ENCODE measurements around the gene PKD2.
"Not testable (repeated sequence)": the region's sequence is repeated elsewhere in the genome, so short reads cannot be mapped to it uniquely, and the experiment has no call there.

Gene PKD2

DNA sequence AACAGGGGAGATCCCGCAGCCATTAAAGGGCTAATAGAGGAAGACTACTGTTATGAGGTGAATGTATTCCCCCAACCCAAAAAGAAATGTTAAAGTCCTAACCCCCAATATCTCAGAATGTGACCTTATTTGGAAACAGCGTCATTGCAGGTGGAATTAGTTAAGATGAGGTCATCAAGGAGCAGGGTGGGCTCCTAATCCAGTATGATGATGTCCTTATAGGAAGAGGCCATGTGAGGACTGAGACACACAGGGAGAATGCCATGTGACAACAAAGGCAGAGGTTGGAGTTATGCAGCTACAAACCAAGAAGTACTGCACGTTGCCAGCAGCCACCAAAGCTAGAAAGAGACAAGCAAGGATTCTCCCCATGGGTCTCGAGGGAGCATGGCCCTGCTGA lies 17.7 kb upstream of the PKD2 start:
- no peak for DNase-seq

DNA sequence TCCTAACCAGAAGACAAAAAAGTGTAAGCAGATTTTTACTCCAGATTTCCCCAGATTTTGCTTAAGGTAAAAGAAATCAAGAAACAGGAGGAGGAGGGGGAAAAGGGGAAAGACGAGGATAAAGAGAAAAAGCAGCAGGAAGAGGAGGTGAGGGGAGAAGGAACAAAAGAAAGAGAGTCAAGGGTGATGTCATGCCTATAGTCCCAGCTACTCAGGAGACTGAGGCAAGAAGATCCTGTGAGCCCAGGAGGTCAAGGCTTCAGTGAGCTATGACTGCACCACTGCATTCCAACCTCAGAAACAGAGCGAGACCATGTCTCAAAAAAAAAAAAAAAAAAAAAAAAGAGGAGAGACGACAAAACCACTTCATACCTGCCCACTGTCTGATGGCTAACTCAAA lies 12.0 kb upstream of the PKD2 start:
- DNase-seq = no peak

DNA sequence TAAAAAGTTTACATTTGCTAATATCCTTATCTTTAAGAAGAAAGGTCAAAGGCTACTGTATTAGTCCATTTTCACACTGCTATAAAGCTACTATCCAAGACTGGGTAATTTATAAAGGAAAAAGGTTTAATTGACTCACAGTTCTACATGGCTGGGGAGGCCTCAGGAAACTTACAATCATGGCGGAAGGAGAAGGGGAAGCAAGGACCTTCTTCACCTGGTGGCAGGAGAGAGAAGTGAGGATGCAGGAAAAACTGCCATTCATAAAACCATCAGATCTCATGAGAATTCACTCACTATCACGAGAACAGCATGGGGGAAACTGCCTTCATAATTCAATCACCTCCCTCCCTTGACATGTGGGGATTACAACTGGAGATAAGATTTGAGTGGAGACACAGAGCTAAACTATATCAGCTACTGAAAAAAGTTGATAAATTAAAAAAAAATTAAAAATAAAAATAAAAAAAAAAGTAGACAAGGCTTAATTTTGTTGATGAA lies 8.2 kb upstream of the PKD2 start:
- not testable (repeated sequence) for DNase-seq

DNA sequence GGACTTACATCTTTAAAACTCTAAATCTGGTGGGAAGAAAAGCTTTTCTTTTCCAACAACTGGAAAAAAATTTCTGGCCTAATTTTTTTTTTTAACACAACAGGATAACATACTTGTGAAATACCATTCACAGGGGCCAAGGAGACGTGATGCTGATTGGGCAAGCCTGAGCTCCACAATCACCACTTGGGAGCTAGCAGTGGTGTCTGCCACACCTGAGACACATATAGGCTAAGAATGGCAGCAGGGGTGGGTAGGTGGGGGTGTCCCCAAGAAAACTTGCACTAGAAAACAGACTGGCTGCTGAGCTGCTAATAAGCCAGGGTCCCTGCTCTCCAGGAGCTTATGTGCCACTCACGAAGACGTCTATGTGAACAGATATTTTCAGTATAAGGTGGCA lies 5.6 kb upstream of the PKD2 start:
- DNase-seq = no peak

DNA sequence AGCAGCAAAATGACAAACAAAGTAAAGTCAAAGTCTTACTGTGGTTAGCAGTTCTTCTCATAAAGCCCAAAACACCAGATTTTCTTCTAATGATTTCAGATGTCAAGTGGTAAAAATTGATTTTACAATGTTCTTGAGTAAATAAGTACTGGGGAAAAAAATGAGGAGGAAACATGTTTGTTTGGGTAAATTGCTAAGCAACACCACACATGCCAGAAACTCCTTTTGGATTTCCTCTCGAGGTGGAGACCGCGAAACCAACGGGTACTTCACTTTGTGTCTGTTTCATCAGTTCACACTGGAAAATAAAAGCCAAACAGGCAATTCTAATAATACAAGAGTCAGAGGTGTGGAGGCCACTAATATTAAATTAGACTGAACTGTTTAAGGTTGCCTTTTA lies 4.6 kb upstream of the PKD2 start:
- no peak for DNase-seq

DNA sequence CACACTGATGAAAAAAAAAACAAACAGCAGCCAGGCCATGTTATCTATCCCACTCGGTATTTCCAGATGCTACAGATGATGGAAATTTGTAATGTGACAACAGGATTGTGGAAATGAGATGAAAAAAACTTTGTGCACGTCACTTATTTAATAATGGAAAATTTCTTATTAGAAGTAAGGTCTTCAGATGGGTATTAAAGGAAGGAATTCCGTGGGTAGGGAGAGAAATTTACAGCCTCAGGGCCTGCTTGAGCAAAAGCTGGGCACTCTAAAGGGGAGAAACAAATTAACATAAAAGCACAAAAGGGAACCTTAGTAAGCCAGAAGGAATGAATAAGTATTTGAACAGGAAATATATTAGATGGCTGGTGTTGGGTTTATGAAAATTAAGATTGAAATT lies 4.2 kb upstream of the PKD2 start:
- DNase-seq = no peak

DNA sequence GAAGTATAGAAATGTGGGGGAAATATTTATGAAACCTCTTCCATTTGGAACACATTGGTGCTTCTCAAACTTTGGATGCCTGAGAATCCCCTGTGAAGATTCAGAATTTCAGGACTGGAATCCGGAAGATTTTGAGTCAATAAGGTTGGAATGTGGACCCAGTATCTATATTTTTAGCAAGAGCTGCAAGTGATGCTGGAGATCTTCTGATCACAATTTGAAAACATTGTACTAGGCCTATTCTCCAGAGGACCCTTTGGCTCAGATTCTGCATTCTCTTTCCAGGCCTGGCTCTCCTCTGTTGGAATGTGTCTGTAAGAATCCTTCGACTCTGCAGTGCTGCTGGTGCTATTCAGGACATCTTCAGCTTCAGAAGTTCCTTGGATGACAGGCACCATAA lies 2.4 kb upstream of the PKD2 start:
- no peak for DNase-seq

DNA sequence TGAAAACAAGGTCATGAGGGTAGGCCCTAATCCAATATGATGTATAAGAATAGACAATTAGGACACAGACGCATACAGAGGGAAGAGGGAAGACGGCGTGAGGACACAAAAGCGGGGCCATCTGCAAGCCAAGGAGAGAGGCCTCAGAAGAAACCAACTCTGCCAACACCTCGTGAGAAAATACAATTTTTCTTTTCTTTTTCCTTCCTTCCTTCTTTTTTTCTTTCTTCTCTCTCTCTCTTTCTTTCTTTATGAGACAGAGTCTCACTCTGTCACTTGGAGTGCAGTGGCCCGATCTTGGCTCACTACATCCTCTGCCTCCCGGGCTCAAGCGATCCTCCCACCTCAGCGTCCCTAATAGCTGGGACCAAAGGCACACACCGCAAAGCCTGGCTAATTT lies 1.5 kb upstream of the PKD2 start:
- DNase-seq = no peak

DNA sequence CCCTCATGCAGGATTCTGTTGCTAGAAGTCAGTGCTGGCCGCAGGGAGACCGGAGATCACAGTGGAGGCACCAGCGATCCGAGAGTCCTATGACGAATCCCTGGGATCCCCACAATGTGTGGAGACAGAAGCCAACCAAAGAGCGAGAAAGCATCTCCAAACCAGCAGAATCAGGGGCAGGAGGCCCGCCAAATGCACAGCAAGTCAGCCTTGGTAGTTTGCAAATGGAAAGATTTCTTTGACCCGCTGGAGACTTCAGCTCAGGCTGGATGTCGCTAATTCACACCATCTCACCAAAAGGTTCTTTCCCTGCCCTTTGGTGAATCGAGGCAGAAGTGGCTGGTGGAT lies 505 bp upstream of the PKD2 start:
- DNase-seq = no peak

DNA sequence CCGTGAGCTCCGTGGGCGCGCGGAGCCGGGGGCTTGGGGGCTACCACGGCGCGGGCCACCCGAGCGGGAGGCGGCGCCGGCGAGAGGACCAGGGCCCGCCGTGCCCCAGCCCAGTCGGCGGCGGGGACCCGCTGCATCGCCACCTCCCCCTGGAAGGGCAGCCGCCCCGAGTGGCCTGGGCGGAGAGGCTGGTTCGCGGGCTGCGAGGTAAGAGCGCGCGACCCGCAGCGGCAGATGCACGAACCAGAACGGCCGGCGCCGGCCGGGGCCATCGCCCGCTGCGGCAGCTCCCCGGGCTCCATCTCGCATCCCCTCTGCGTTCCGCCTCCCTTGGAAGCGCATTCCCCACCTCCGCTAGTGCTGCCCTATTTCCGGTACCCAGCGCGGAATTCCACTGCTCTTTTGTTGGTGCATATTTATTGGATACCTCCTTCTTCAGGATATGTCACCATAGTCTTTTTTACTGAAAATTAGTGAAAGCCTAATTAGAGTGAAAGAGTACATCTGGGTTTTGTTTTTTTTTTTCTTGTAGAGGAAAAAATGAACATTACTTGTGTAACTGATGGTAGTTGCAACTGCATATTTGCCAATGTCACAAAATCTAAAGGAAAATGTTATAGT lies 797 bp downstream of the PKD2 start:
- DNase-seq = no peak

DNA sequence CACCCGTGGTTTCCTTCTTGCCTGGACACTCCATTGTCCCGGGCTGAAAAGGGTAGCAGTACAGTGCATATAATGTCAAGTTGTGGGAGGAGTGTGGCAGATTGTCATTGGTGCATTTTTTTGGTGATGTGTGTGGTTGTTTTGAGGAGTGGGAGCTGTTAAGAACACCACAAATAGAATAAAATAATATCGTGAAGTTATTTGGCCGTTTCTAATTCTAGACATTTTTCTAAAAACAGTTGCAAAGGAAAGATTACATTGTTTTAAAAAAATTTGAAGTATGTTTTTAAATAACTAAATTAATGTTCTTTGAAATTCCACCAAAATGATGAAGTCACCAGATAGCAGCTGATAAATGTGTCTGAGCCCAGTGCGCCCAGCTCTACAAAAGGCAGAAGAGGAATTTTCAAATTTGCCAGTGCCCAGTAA lies 1.3 kb downstream of the PKD2 start:
- DNase-seq = no peak

DNA sequence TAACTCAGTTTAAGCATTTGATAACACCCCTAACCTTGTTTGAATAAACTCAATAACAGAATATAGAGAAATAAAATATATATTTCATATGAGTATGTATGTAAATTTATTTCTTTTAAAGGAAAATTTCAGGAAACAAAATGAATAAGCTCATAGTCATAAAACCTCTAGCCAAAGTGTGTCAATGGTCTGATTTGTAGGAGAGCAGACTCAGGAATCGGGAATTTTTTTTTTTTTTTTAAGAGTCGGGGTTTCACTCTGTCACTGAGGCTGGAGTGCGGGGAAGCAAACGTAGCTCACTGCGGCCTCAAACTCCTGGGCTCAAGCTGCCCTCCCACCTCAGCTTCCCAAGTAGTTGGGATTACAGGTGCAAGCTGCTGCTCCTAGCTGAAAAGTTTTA lies 2.4 kb downstream of the PKD2 start:
- no peak for DNase-seq

DNA sequence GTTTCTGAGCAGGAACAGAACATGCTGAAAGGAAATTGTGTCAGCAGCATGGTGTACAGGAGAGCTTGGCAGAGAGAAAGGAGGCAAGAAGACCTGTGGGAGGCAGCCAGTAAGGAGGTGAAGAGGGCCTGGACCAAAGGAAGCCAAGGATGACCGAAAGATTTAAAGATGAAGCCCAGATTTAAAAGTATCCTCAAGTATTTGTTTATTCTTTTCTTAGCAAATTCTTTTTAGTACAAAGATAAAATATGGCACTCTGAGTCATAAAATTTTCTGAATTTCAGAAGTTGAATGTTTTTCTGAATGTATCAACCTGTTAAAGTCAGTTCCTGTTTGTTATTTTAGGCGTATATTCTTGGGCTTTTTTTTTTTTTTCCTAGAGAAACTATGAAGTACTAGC lies 3.5 kb downstream of the PKD2 start:
- no peak for DNase-seq

DNA sequence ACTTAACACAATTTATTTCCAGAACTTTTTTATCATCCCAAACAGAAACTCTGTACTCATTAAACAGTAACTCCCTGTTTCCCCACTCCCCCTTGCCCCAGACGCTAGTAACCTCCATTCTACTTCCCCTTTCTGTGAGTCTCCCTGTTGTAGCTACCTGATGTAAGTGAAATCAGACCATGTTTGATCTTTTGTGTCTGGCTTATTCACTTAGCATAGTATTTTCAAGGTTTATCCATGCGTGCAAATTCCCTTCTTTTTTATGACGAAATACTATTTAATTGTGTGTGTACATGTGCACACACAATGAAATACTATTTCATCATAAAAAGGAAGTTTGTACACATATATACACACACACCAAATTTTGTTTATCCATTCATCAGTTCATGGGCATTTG lies 5.2 kb downstream of the PKD2 start:
- DNase-seq = no peak

DNA sequence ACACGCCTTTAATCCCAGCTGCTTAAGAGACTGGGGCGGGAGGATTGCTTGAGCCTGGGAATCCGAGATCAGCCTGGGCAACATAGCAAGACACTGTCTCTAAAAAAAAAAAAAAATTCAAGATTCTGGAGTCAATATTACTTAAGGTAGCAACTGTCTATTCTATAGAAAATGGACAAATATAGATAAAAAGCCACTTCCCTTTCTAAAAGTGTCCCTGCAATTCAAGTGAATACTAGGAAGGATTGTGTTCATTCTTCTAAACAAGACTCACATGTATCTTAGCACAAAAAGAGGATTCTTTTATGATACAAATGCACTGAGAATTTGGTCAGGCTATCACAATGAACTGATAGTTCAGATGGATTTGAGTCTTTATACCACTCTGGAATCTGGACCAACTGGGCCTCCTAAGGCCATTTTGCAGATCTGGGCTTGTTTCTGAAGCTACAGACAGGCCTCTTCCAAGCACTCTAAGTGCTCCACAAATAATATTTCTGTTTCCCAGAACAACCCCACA lies 7.0 kb downstream of the PKD2 start:
- no peak for DNase-seq

DNA sequence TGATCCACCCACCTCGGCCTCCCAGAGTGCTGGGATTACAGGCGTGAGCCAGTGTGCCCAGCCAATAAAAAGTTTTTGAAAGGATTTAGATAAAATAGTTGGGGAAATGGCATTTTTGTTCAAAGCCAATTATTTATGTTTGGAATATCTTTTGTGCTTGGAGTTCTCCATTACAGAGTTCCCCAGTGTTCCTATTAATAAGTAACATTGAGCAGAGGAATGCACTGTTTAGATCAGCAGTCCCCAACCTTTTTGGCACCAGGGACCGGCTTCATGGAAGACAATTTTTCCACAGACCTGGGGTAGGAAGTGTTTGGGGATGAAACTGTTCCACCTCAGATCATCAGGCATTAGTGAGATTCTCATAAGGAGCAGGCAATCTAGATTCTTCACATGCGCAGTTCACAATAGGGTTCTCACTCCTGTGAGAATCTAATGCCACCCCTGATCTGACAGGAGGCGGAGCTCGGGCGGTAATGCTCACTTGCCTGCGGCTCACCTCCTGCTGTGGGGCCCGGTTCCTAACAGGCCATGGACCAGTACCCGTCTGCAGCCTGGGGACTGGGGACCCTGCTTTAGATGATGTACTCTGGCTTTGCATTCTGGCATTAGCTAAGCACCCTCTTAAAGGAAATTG lies 8.3 kb downstream of the PKD2 start:
- DNase-seq = no peak

DNA sequence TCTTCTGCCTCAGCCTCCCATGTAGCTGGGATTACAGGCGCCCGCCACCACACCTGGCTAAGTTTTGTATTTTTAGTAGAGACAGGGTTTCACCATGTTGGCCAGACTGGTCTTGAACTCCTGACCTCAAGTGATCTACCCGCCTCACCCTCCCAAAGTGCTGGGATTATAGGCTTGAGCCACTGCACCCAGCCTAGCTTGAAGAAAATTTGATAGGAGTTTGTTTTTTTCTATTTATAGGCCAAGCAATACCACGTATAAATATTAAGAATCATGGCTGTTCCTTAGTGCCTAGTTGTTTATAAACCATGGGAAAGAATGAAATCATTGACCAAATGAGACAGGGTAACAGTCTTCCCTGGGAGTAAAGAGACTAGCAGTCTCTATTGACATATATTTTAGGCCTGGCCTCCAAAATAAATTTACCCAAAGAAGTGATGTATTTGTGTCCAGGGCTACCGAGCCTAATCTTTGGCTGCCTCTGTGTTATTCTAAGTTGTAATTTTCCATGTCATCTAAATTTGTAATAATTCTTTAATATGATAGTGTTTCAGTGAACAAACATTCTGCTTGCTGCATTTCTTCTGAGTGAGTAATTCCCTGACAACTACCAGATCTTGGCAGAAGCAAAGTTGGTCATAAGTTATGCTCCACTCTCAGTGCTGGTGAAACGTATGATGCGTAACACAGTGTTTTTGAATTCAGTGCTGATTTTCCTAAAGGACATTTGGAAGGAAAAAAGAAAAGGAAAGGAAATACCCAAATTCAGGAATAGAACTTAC lies 10.3 kb downstream of the PKD2 start:
- DNase-seq = no peak

DNA sequence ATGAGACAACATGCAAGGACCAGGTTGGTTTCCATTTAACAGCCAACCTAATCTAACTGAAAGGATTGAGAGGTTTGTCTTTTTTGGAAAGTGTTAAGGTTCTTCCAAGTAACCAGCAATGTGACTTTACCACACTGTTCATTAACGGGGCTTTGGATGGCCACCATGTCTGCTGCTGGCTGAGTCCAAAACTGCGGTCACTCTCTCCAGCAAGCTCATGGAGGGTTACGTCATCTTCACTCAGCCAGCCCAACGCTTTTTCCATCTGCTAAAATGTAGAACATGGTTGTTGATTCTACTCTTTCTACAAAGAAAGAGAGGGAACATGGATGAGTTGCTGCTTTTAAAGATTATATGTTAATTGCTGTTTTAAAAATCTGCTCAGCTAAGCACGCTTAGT lies 11.0 kb downstream of the PKD2 start:
- DNase-seq = no peak

DNA sequence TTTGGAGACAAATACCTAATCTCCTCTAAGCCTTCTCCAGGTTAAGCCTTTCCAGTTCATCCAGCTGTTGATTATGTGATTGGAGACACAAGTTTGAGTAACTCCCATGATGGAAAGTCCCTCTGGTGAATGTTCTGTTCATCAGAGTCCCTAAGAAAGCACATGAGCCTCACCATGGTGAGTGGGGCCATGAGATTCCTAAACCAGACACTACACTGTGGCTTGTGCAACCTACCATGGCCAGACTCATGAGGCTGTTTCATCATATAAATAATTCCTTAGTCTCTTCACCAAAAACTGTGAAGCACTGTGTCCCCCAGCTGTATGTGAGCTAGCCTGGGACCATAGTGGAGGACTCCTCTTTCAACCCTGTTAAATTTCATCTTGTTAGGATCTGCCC lies 14.4 kb downstream of the PKD2 start:
- DNase-seq = no peak

DNA sequence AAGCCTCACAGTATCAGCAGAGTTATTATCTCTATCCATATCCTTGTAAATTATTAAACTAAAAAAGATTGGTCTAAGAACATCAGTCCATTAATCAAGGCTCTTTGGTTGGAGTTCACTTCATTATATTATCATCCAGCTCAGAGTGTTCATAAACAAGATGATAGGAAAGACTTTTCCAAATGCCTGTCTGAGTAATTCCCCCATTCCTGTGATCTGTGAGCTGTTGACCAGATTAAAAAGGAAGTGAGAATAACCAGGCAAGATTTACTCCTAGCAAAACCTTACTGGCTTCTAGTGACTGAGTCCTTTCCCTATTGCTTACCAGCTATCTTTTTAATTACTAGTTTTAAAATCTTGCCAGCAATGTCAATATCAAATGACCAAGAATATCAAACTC lies 14.9 kb downstream of the PKD2 start:
- DNase-seq = no peak

DNA sequence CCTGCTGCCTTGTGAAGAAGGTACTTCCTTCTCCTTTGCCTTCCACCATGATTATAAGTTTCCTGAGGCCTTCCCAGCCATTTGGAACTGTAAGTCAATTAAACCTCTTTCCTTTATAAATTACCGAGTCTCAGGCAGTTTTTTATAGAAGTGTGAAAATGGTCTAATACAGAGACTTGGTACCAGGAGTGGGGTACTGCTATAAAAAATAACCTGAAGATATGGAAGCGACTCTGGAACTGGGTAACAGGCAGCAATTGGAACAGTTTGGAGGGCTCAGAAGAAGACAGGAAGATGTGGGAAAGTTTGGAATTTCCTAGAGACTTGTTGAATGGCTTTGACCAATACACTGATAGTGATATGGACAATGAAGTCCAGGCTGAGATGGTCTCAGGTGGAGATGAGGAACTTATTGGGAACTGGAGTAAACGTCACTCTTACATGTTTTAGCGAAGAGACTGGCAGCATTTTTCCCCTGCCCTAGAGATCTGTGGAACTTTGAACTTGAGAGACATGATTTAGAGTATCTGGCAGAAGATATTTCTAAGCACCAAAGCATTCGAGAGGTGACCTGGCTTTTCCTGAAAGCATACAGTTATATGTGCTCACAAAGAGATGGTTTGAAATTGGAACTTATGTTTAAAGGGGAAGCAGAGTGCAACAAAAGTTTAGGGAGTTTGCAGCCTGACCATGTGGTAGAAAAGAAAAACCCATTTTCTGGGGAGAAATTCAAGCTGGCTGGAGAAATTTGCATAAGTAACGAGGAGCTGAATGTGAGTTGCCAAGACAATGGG lies 18.6 kb downstream of the PKD2 start:
- DNase-seq = not testable (repeated sequence)

DNA sequence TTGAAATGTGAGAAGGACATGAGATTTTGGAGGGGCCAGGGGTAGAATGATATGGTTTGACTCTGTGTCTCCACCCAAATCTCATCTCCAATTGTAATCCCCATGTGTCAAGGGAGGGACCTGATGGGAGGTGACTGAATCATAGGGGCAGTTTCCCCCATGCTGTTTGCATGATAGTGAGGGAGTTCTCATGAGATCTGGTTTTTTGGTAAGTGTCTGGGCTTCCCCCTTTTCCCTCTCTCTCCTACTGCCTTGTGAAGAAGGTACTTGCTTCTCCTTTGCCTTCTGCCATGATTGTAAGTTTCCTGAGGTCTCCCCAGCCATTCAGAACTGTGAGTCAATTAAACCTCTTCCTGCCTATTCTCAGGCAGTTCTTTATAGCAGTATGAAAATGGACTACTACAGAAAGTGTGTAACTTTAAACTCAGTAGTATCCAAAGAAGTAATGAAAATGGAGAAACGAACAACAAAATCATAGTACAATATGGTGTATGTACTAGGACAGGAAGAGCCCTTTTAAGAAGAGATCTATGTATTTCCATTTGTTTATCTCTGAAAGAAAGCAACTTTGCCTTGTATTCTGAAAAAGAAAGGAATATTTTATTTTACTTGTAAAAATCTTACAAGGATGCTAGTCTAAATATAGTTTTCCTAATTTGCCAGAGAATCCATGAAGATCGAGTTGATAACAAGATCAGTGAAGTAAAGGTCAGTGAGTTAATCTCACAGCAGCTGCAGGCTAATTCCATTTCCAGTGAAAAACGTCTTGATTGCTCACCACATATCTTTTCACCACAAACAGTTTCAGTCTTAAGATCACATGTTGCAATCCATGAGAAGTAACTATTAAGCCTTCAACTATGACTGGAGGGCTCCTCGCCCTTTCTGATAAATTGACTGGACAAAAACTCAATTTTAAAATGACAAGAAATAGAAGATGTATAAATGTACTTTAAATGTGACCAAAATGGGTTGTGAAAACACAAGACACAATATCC lies 20.5 kb downstream of the PKD2 start:
- no peak for DNase-seq
